K562 (cell line): ENCODE measurements around the gene ZNF541. TPM values are rescaled to one million over a fixed set of nuclear protein-coding genes. Genes with fewer than 3 reads are reported as not detected.

ENCODE experiments used
- ATAC-seq: fragments of 200-7000 bp; cut with Tn5 transposase; 3 replicates; pipeline ENCODE4 v1.9.1; 2020; ENCODE audit warnings: moderate library complexity
- BruUV-seq: library from RNA; stranded (reverse); fragments of 400-500 nt; replicated peaks from 2 replicates; lab custom pipeline; 2021; lab: Mats Ljungman, UMichigan
- CTCF ChIA-PET: fragments of 300-600 bp; formaldehyde crosslinking; extraction: SDS; loops from one replicate; lab custom pipeline; 2021; ENCODE audit warnings: low intra/inter-chr PET ratio; lab: Yijun Ruan, JAX
- POLR2A ChIA-PET: fragments of 300-600, 350-650 bp; sonication (Branson Sonifier 250); formaldehyde crosslinking; extraction: SDS; loops from one replicate; lab custom pipeline; 2021; ENCODE audit warnings: antibody characterized with exemption, inconsistent platforms; lab: Yijun Ruan, JAX
- DNase-seq, 4 experiments: peaks; one replicate each; pipeline versions ENCODE4 v3.0.0 to v3.0.0-alpha.2; 2011 to 2018; ENCODE audit warnings: low spot score in 3 of 4, mixed read lengths in 3 of 4; ENCODE audit errors: extremely low read depth in 1 of 4
- FAIRE-seq: peaks from 2 replicates; lab custom pipeline; 2011; peaks lifted over from hg19 to GRCh38; lab: Jason Lieb, UNC
- H2AFZ ChIP-seq: 2 replicates; pipeline ENCODE4 v1.6.0; 2011; ENCODE audit warnings: low read depth, low read length, control low read depth, inconsistent platforms
- H3K27ac ChIP-seq: fragments of 200-600 bp; 3 replicates; pipeline ENCODE4 v1.8.0; 2011; ENCODE audit warnings: low read depth, mild to moderate bottlenecking, control low read depth, inconsistent platforms, low read length, moderate library complexity, mixed read lengths; ENCODE audit errors: extremely low read depth
- H3K27me3 ChIP-seq, 2 experiments: fragments of 300-600 bp in 1 of 2; 2 replicates in 1 of 2; 3 replicates in 1 of 2; pipeline versions ENCODE4 v1.6.0 to v1.8.0; 2011; ENCODE audit warnings: inconsistent platforms in 2 of 2, low read length in 2 of 2, mild to moderate bottlenecking in 1 of 2, mixed read lengths in 1 of 2, moderate library complexity in 1 of 2; ENCODE audit not compliant: control insufficient read depth in 2 of 2, insufficient read depth in 2 of 2
- H3K36me3 ChIP-seq: fragments of 300-600 bp; 3 replicates; pipeline ENCODE4 v1.8.0; 2011; ENCODE audit warnings: mild to moderate bottlenecking, low read length, inconsistent platforms; ENCODE audit not compliant: control insufficient read depth, insufficient read depth
- H3K4me1 ChIP-seq, 2 experiments: fragments of 200-600 bp in 1 of 2; replicated peaks in 1 of 2; 2 replicates in 1 of 2; 3 replicates in 1 of 2; pipeline versions ENCODE4 v1.5.1 to v1.8.0; 2011; ENCODE audit warnings: inconsistent platforms in 2 of 2, low read length in 2 of 2, mild to moderate bottlenecking in 1 of 2, mixed read lengths in 1 of 2, moderate library complexity in 1 of 2; ENCODE audit not compliant: control insufficient read depth in 2 of 2, insufficient read depth in 2 of 2
- H3K4me2 ChIP-seq: 2 replicates; pipeline ENCODE4 v1.6.1; 2011; ENCODE audit warnings: low read length, control low read depth, inconsistent platforms, mixed read lengths; ENCODE audit not compliant: insufficient read depth
- H3K4me3 ChIP-seq: fragments of 200-600 bp; sonication (generic), shearing (Covaris generic); 2 replicates; pipeline ENCODE4 v1.5.1; 2016; ENCODE audit warnings: control low read depth, inconsistent platforms
- H3K79me2 ChIP-seq: fragments of 200-600 bp; 3 replicates; pipeline ENCODE4 v1.8.0; 2011; ENCODE audit warnings: low read length, inconsistent platforms; ENCODE audit not compliant: control insufficient read depth, insufficient read depth
- H3K9ac ChIP-seq, 2 experiments: 2 replicates each; pipeline versions ENCODE4 v1.6.0 to v1.6.1; 2011; ENCODE audit warnings: low read depth in 2 of 2, low read length in 2 of 2, control low read depth in 1 of 2, inconsistent platforms in 1 of 2, mild to moderate bottlenecking in 1 of 2, mixed read lengths in 1 of 2; ENCODE audit not compliant: insufficient read depth in 1 of 2
- H3K9me1 ChIP-seq: one replicate; pipeline ENCODE4 v1.6.0; 2011; ENCODE audit warnings: inconsistent platforms, mild to moderate bottlenecking, low read length, moderate library complexity; ENCODE audit not compliant: control insufficient read depth, insufficient read depth
- H3K9me3 ChIP-seq: replicated peaks from 2 replicates; pipeline ENCODE4 v1.5.1; 2011; ENCODE audit warnings: low read depth, low read length, inconsistent platforms; ENCODE audit not compliant: control insufficient read depth, insufficient read depth
- H4K20me1 ChIP-seq: replicated peaks from 2 replicates; pipeline ENCODE4 v1.6.1; 2011; ENCODE audit warnings: low read length, inconsistent platforms, mixed read lengths; ENCODE audit not compliant: control insufficient read depth, insufficient read depth
- C11orf30 ChIP-seq: fragments of 450-650 bp; IDR thresholded peaks from 2 replicates; pipeline ENCODE4 v1.6.1; 2016; ENCODE audit warnings: low read depth, mild to moderate bottlenecking
- CREB1 ChIP-seq, 2 experiments: sonication (generic) in 1 of 2; formaldehyde crosslinking in 1 of 2; IDR thresholded peaks; 2 replicates each; pipeline versions ENCODE4 v1.6.1 to v1.8.0; 2012 to 2022; ENCODE audit warnings: inconsistent platforms in 1 of 2, mild to moderate bottlenecking in 1 of 2, missing genetic modification reagents in 1 of 2, moderate library complexity in 1 of 2
- ERF ChIP-seq: fragments of 450-650 bp; formaldehyde crosslinking; IDR thresholded peaks from 2 replicates; pipeline ENCODE4 v1.4.0; 2020; ENCODE audit warnings: mild to moderate bottlenecking, mixed read lengths
- NR2F6 ChIP-seq: fragments of 450-650 bp; formaldehyde crosslinking; IDR thresholded peaks from 2 replicates; pipeline ENCODE4 v1.4.0; 2020; ENCODE audit warnings: mild to moderate bottlenecking
- ZNF316 ChIP-seq: fragments of 450-650 bp; IDR thresholded peaks from 2 replicates; pipeline ENCODE4 v1.6.1; 2016
- WGBS: fragments of 100-300 bp; shearing (Covaris generic); methylation state at CpG from one replicate; pipeline ENCODE4 v1.1.6; 2016; ENCODE audit warnings: low coverage, mixed read lengths; ENCODE audit not compliant: insufficient coverage; ENCODE audit errors: missing lambda C conversion rate; 5-methylcytosine and 5-hydroxymethylcytosine counted together
- in situ Hi-C: fragments of 300-500 bp; cut with MboI; formaldehyde crosslinking; loops from 4 replicates; pipeline ENCODE4 v1.15.0; 2018; ENCODE audit warnings: inconsistent platforms, mixed read lengths
- intact Hi-C: fragments of 100-400 bp; cut with micrococcal nuclease; formaldehyde crosslinking; loops from 2 replicates; pipeline ENCODE4 v1.14.2; 2022
- polyA plus RNA-seq, 8 experiments: library from polyadenylated mRNA; depleted of rRNA in 4 of 8; stranded (reverse) in 5 of 8; unstranded in 3 of 8; fragments of >200 nt; fragmentation: Nextera tagmentation in 2 of 8; fragmentation: Illumina TruSeq in 1 of 8; extraction: Ambion mirVana in 2 of 8; extraction: Trizol in 1 of 8; gene quantifications; 2 replicates each; pipeline versions ENCODE4 v1.2.1 to v1.2.3, GENCODE V29; 2011 to 2014; ENCODE audit warnings: inconsistent platforms in 1 of 8, missing spikeins in 1 of 8
- total RNA-seq, 7 experiments: library from RNA; depleted of rRNA in 6 of 7; stranded (reverse); fragments of >200 nt in 6 of 7; fragmentation: Illumina TruSeq in 2 of 7; extraction: Trizol in 2 of 7; gene quantifications; 2 replicates each; pipeline versions ENCODE4 v1.2.1 to v1.2.3, GENCODE V29; 2011 to 2021; ENCODE audit warnings: low replicate concordance in 1 of 7
- TF ChIP-seq, protein P1 (sequence below): sonication (generic); formaldehyde crosslinking; IDR thresholded peaks from 2 replicates; pipeline ENCODE4 v1.8.0; 2022; ENCODE audit warnings: mild to moderate bottlenecking, missing genetic modification reagents

Gene ZNF541
- total and polyA plus RNA-seq, 9 of the 15 experiments (the other 6 are each of a cell fraction or from before 2014, with no cell fraction given) = 0.04 to 0.11 (median 0.05) TPM; not detected in 1

DNA sequence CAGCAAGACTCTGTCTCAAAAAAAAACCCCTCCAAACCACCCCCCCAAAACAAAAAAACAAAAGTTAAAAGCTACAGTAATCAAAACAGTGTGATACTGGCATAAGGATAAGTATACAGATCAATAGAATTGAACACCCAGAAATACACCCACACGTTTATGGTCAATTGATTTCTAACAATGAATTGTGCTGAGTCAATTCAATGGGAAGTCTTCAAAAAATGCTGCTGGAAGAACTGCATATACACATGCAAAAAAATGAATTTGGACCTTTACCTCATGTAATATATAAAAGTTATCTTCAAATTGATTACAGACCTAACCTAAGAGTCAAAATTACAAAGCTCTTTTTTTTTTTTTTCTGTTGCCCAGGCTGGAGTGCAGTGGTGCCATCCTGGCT lies 38.3 kb downstream of the ZNF541 start:
- Histone ChIP-seq H3K4me2 (no peak overlapping the region), H3K9me3 (no peaks in the 10 kb centered on the region), H3K27me3 (no peaks in the 10 kb centered on the region; a peak in 1 of 5 replicates), H2AFZ (no peak overlapping the region), H3K4me3 (no peak overlapping the region), H3K79me2 (no peaks in the 10 kb centered on the region), H3K4me1 (peaks cover 13 to 22% of the 10 kb centered on the region in 2 experiments), H3K9ac (no peak overlapping the region), H4K20me1 (no peaks in the 10 kb centered on the region), H3K9me1 (no peaks in the 10 kb centered on the region), H3K27ac (no peak overlapping the region), H3K36me3 (no peaks in the 10 kb centered on the region)
- intact Hi-C loops (no loop called here), in situ Hi-C loops (no loop called here)
- FAIRE-seq (no peak), ATAC-seq (no peak), DNase-seq (no peak)
- TF ChIP-seq, protein P1, sequence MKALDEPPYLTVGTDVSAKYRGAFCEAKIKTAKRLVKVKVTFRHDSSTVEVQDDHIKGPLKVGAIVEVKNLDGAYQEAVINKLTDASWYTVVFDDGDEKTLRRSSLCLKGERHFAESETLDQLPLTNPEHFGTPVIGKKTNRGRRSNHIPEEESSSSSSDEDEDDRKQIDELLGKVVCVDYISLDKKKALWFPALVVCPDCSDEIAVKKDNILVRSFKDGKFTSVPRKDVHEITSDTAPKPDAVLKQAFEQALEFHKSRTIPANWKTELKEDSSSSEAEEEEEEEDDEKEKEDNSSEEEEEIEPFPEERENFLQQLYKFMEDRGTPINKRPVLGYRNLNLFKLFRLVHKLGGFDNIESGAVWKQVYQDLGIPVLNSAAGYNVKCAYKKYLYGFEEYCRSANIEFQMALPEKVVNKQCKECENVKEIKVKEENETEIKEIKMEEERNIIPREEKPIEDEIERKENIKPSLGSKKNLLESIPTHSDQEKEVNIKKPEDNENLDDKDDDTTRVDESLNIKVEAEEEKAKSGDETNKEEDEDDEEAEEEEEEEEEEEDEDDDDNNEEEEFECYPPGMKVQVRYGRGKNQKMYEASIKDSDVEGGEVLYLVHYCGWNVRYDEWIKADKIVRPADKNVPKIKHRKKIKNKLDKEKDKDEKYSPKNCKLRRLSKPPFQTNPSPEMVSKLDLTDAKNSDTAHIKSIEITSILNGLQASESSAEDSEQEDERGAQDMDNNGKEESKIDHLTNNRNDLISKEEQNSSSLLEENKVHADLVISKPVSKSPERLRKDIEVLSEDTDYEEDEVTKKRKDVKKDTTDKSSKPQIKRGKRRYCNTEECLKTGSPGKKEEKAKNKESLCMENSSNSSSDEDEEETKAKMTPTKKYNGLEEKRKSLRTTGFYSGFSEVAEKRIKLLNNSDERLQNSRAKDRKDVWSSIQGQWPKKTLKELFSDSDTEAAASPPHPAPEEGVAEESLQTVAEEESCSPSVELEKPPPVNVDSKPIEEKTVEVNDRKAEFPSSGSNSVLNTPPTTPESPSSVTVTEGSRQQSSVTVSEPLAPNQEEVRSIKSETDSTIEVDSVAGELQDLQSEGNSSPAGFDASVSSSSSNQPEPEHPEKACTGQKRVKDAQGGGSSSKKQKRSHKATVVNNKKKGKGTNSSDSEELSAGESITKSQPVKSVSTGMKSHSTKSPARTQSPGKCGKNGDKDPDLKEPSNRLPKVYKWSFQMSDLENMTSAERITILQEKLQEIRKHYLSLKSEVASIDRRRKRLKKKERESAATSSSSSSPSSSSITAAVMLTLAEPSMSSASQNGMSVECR = no peak
- TF ChIP-seq NR2F6 (CRISPR knock-in tag) = no peak
- no peak for TF ChIP-seq ERF (CRISPR knock-in tag)
- TF ChIP-seq CREB1 (IDR thresholded peaks at IDR 0.05) = no peak
- no peak for TF ChIP-seq CREB1 (CRISPR knock-in tag; IDR thresholded peaks at IDR 0.05)
- peak; percentile 36; the same call in 1 of the 2 replicates for TF ChIP-seq C11orf30
- TF ChIP-seq ZNF316 = peak; percentile 62
- CTCF ChIA-PET = no interaction called here
- 0% methylated on average over 1 of the region's 1 CpG for WGBS
- no TSS peak for BruUV-seq
- POLR2A ChIA-PET = no interaction called here
